Stimulated activated CD4-positive, alpha-beta T cell treated with anti-CD3 and anti-CD28 coated beads, Interleukin-1b, Interleukin-23, amount 100 ng/mL, for 48 hours (primary cell): ENCODE data around the gene NMNAT2.

Source experiments
- DNase-seq: peaks from one replicate; pipeline ENCODE4 v3.0.0-alpha.2; 2020

Gene NMNAT2

DNA sequence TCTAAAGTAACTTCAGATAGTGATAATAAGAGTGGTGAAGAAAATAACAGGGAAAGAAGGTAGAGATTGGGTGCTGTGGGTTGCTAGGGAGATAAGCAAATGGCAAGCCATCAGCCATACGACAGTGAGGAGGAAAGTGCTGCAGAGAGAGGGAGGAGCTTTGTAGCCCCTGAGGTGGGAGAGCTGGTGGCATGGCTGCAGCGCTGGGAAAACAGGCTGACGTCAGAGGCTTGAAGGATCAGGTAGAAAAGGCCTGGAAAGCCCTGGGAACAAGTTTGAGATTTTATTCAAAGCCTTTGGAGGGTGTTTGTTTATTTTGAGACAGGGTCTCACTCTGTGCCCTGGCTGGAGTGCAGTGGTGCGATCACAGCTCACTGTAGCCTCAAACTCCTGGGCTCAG is 109.5 kb downstream of the NMNAT2 start:
- no peak for DNase-seq

GRCh38 chr1:183306317-183307042 is 111.7 kb downstream of the NMNAT2 start:
- DNase-seq: no peak

- DNase-seq: no peak
These were observed 113.6 kb downstream of the NMNAT2 start for GRCh38 chr1:183304440-183305107.

DNA sequence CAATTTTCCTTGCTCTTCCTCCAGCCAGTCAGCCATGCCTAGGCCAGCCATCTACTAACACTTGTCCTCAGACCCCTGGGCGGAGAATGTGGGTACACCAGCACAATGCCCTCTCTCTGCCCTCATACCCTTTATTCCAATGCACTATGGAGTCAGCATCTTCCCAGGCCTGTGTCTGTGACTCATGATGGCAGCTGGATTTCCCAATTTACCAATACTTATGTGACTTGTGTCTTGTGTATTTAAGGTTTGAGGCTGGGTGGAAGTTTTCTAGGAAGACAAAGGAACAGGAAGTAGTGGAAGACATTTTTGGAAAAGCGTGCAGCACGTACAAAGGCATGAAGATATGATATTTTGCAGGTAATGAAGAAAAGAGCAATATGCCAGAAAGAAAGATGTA is 114.3 kb downstream of the NMNAT2 start:
- DNase-seq: no peak

GRCh38 chr1:183303323-183303645 is 114.9 kb downstream of the NMNAT2 start:
- DNase-seq: no peak

DNA sequence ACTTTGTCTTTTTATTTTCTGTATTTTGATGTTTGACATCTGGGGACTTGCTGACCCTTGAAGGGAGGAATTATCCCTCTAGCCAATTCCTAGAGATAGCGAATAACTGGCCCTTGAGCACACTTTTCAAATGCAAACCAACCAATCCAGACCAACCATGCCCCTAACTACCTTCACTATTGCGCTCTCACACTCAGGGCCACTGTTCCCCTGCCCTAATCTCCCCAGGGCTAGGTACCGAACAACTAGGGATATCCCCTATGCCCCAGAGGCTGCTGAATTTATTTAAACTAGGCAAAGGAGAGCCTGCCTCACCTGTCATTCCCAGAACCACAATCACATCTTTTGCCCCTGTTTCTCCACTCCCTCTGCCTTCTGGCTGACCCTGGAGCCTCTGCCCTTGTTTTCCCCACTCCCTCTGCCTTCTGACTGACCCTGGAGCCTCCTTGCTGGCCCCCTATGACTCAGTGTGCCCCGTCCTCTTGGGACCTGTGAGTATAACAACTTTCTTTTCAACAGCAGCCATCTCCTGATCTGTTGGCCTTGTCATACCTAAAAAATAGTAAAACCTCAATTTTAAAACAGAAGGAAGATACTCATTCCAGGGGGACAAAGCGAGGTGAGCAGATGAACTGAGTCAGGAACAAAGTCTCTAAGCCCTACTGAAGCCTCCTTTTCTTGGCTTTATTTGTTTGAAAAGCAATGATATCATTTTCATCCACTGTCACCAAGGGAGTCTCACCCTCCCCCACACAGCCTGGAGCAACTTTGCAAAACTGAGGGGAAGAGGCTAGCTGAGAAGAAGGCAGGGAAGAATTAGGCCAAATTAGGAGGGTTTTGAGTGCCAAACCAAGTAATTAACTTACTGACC is 115.5 kb downstream of the NMNAT2 start:
- no peak for DNase-seq

DNA sequence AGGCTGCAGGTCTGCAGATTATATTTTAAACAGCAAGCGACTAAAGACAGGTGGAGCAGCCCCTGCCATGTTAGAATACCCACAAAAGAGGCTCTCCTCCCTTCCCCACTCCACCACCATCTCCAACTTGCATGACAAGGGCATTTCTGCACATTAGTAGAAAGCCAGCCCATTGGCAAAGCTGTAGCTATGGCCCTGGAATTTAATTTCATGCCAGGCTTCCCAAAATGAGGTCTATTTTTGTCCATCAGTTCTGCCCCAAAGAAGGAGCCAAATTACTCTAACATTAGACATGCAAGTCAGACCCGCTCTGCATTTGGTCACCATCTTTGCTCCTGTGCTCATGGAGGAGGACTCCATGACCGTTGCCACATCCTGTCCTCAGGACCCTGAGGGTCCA is 116.9 kb downstream of the NMNAT2 start:
- no peak for DNase-seq

GRCh38 chr1:183300828-183301227 is 117.4 kb downstream of the NMNAT2 start:
- no peak for DNase-seq

- no peak for DNase-seq
These were observed 117.8 kb downstream of the NMNAT2 start for GRCh38 chr1:183300395-183300794.

GRCh38 chr1:183296782-183297181 is 121.4 kb downstream of the NMNAT2 start:
- no peak for DNase-seq

- DNase-seq: no peak
These were observed 122.7 kb downstream of the NMNAT2 start for GRCh38 chr1:183295521-183295920.

GRCh38 chr1:183293876-183294275 is 124.3 kb downstream of the NMNAT2 start:
- DNase-seq: no peak

DNA sequence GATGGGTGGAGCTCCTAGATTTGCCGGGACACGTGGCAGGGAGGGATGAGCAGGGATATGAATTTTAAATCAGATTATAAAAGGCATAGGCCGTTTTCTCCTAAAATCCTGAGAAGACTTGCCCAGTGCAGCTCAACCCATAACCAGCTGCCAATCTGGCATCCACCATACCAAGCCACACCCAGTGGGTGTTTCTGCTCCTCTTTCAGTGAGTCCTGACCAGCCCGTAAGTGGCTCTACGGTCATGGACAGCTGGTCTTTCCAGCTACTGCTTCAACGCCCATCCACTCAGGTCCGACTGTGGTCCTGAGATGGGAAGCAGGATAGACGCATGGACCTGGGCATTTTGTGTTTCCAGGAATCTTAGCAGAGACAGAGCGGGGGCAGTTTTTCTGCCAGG is 124.9 kb downstream of the NMNAT2 start:
- DNase-seq: no peak

DNA sequence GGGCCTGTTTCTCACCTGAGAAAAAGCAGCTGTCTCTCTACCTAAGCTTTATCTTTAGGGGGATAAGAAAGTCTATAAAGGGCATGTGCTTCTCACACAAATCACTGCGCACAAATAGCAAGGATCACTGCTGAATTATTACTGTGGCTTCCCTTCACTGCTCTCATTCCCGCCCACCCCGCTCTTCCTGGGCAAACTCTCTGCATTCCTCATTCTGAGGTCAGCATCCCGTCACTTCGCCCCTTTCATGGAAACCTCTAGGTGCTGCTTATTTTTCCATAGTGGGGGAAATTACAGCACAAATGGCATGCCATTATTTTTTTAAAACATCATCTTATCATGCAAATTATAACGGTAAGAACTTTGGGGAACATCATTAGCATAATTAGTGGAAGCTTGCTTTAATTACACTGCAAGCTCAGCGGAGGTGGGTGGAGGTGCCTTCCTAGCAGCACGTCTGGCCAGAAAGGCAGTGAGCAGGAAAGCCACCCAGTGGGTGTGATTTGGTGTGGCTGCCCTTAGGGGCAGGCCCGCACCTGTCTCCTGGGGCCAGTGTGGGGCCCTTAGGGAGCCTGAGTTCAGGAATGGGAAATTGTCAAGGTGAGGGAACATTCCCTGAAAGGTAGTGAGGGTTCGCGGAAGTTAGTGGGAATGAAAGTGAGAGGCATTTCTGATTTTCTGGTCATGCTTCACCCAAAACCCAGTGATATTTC is 126.2 kb downstream of the NMNAT2 start:
- no peak for DNase-seq

DNA sequence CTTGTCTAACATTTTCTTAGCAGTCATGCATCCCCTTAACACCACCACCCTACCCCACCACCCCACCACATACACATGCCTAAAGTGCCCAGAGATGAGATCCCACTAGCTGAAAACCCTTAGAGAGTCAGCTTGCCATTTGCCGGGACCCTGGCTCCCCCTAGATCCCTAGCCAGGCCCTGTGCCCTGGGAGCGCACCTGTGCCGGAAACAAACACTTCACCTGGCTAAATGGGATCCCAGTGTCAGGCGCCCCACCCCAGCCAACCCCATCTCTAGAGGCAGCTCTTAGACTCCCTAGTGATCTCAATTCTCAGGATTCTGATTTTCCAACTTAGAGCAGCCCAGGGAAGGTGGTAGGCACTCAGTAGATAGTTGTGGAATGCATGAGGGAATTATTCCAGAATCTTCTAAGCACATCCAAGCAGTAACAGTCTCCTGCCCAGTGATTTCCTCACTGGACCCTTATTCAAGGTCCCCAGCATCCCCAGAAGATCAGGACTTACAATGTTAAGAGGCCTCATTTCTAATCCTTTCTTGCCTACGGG is 126.9 kb downstream of the NMNAT2 start:
- no peak for DNase-seq

DNA sequence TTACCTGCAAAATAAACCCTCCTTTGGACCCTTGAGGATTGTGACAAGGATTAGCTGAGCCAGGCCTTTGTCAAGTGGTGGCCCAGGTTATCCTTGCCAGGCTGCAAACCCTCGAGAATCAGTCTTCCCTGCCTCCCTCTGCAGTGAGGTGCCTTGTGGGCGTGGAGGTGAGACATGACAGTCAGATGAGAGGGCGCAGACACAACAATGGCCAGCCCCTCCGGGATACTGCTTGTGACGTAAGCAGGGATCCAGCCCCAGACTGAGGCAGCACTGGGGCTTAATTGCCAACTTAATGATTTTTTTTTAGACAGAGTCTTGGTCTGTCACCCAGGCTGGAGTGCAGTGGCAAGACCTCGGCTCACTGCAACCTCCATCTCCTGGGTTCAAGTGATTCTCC is 127.6 kb downstream of the NMNAT2 start:
- no peak for DNase-seq

DNA sequence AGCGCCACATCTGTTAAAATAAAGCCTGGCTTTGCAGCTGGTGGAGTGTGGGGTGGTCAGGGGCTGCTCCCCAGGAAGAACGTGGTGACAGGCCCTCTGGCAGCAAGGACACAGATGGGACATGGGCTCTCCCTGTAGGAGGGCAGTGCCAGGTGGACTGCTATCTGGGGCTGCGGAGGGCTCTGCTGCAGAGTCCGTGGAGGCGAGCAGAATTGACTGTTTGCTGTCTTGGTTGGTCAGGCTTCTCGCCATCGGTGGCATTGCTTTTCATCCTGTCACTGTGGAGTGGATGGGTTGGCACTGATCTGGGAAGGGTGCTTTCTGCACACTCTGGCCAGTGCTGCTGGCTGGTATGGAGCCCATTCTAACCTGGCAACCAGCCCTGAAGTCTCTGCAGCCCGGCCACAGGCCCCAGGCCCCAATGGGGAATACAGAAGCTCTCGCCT is 129.1 kb downstream of the NMNAT2 start:
- DNase-seq: no peak

- no peak for DNase-seq
These were observed 129.6 kb downstream of the NMNAT2 start for GRCh38 chr1:183288583-183288982.

DNA sequence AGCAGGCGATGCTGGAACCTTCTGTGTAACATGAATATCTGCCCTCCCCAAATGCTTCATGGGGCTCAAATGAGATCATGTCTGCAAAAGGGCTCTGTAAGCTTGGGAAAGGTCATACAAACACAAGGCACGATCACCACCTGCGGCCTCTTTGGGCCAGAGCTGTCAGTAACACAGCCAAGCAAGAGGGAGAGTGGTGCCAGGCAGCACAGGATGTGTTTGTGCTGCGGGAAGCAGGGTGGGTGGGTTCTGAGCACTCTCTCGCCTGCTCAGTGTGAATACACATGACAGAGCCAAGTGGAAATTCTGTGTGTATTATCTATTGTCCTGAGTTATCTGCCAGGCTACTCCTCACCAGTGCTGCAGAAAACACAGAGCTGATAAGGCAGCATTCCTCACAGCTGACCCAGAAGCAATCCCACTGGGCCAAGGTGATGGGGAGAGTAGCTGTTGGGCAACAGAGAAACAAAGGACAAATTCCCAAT is 130.9 kb downstream of the NMNAT2 start:
- no peak for DNase-seq

DNA sequence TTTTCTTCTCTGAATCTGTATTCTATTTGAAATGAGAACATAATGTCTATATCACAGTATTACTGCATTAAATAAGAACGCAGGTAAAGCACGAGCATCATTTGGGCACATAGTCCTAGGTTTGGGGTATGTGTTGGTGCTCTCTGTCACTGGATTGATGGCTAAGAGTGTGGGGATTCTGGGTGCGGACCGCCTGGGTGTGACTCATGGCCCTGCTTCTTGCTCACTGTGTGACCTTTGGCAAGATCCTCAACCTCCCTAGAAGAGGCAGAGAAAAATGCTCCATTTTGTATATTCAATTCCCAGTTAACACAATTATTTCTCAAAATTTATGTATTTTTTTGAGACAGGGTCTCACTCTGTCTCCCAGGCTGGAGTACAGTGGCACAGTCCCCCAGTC is 132.4 kb downstream of the NMNAT2 start:
- DNase-seq: no peak

DNA sequence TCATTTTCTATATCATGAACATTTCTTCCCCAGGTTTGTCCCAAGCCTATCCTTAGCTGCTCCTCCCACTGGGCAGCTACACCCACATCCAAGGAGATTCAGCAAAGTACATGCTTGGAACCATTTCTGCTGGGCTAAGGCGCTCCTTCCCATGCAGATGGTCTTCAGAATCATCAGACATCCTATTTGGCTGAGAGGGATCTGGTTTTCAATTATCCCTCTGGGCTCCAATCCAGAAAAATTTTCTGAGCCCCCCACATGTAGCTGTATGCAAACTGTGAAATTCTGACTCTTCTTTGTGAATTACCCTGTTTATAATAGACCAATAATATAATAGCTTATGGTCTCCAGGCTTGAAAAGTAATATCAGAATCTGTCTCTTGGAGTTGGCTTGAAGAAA is 132.9 kb downstream of the NMNAT2 start:
- DNase-seq: no peak

- no peak for DNase-seq
These were observed 134.1 kb downstream of the NMNAT2 start for GRCh38 chr1:183284086-183284485.

- no peak for DNase-seq
These were observed 134.9 kb downstream of the NMNAT2 start for GRCh38 chr1:183283286-183283685.
